Pancreas (tissue), 10 donors: ENCODE results near the gene DUOX2. TPM values are rescaled to one million over a fixed set of nuclear protein-coding genes. Genes with fewer than 3 reads are reported as not detected.

ENCODE experiments used
- ATAC-seq, 4 donors: fragments of 200-7000 bp; cut with Tn5 transposase; one replicate each; pipeline versions ENCODE4 v1.8.0 to v1.9.1; 2020; ENCODE audit warnings: mild to moderate bottlenecking in 4 of 4, moderate library complexity in 4 of 4
- DNase-seq, 6 donors: peaks; one replicate each; pipeline ENCODE4 v3.0.0-alpha.2; 2020
- FAIRE-seq: peaks from 2 replicates; lab custom pipeline; 2012; peaks lifted over from hg19 to GRCh38; lab: Jason Lieb, UNC
- H3K27ac ChIP-seq, 4 donors: fragments of 200-600 bp; sonication (generic); 1 replicate in 3 of 4; 2 replicates in 1 of 4; pipeline versions ENCODE4 v1.5.0 to v1.8.0; 2020
- H3K27me3 ChIP-seq, 4 donors: fragments of 200-600 bp; one replicate each; pipeline ENCODE4 v1.8.0; 2021
- H3K36me3 ChIP-seq, 3 donors: fragments of 200-600 bp; sonication (generic) in 1 of 3; one replicate each; pipeline versions ENCODE4 v1.5.0 to v1.8.0; 2020 to 2021
- H3K4me1 ChIP-seq, 3 donors: fragments of 200-600 bp; one replicate each; pipeline ENCODE4 v1.8.0; 2021
- H3K4me3 ChIP-seq, 4 donors: fragments of 200-600 bp; sonication (generic) in 2 of 4; one replicate each; pipeline versions ENCODE4 v1.5.0 to v1.8.0; 2020 to 2021
- H3K9me3 ChIP-seq, 4 donors: fragments of 200-600 bp; one replicate each; pipeline ENCODE4 v1.8.0; 2021
- WGBS, 2 donors: extraction: QIAGEN DNeasy Blood & Tissue Kit; methylation state at CpG; one replicate each; pipeline ENCODE4 v1.1.7; 2013; 5-methylcytosine and 5-hydroxymethylcytosine counted together
- intact Hi-C, 3 donors: fragments of 100-400 bp; cut with DNase I; formaldehyde crosslinking; loops; one replicate each; pipeline versions ENCODE4 v1.11.1 to v1.14.2; 2022
- polyA plus RNA-seq, 2 donors: library from polyadenylated mRNA; stranded (reverse); fragments of 200-250 nt; gene quantifications; one replicate each; pipeline ENCODE4 v1.2.3, GENCODE V29; 2013
- total RNA-seq, 6 donors: library from RNA; stranded (reverse); fragmentation: NEBNext Ultra II Directional in 4 of 6; extraction: Animal tissue kit (Norgen Biotek cat#: 25700) in 4 of 6; gene quantifications; one replicate each; pipeline versions ENCODE4 v1.2.1 to v1.2.4, GENCODE V29; 2021 to 2023
- TF ChIP-seq, protein P1 (sequence below), 4 donors: fragments of 200-600 bp; sonication (generic) in 3 of 4; IDR thresholded peaks; one replicate each; pipeline versions ENCODE4 v1.5.0 to v1.8.0; 2021; ENCODE audit warnings: antibody characterized with exemption in 4 of 4
- donor health status: healthy with polysubstance abuse.
- donor health status: DM: no; HTN: no; CAD: no; lungs with moderate emphysema.
- donor health status: DM: no; HTN: no; CAD: no.
- donor health status: control.
- donor health status: control.
- donor health status: Bipolar disorder and iron deficiency.
- donor health status: DM: yes; HTN: yes; CAD: no.
- donor health status: DM: no; HTN: no; CAD: no.
- donor health status: DM: no; HTN: no; CAD: no.
- donor health status: DM: yes; HTN: yes; CAD: no.

The DUOX2 gene
- total and polyA plus RNA-seq, 8 donors: 0.15 to 32.2 (median 0.87) TPM

DNA sequence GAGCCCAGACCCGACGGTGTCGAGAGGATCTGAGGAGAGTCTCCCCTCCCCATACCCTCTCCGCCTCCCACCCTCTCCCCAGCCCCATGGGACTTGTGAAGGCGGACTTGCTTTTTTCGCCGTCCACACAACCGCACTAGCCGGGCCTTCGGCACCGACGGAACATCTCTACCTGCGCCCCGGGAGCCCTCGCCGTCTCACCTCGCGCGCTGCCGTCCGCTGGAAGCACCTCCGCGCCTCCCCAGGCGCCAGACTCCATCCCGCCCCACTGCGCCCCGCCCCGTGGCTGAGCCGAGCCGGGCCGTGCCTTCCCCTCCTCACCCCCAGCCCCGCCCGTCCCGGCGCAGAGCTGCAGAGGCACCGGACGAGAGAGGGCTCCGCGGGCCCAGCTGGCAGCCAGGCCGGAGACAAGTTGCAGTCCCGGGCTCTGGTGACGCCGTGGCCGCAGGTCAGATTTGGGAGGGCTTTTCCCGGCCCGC lies 15.7 kb upstream of the DUOX2 start, which contains the start of the genes DUOX1 and DUOXA1:
TSS of gene DUOX1 (plus strand) at position 344 of the 479 bp plus-strand sequence. CDS start 1,973 bp downstream, outside the sequence.
TSS of gene DUOXA1 (minus strand) at position 229 of the 479 bp plus-strand sequence. CDS start 6,865 bp downstream, outside the sequence.
- ATAC-seq: peak; percentile 33 to 61 (median 56)
- 23 to 29% methylated on average over 46 of the region's 46 CpGs for WGBS, 2 donors
- H3K9me3 ChIP-seq: no peaks in the 10 kb centered on the region
- H3K27ac ChIP-seq: no peak within 1 kb of the TSS
- FAIRE-seq: no peak
- H3K4me3 ChIP-seq: peak within 1 kb of the TSS in 1 of 4 donors; percentile 11
- H3K4me1 ChIP-seq: no peaks in the 10 kb centered on the region
- intact Hi-C loops: no loop called here
- TF ChIP-seq, protein P1, sequence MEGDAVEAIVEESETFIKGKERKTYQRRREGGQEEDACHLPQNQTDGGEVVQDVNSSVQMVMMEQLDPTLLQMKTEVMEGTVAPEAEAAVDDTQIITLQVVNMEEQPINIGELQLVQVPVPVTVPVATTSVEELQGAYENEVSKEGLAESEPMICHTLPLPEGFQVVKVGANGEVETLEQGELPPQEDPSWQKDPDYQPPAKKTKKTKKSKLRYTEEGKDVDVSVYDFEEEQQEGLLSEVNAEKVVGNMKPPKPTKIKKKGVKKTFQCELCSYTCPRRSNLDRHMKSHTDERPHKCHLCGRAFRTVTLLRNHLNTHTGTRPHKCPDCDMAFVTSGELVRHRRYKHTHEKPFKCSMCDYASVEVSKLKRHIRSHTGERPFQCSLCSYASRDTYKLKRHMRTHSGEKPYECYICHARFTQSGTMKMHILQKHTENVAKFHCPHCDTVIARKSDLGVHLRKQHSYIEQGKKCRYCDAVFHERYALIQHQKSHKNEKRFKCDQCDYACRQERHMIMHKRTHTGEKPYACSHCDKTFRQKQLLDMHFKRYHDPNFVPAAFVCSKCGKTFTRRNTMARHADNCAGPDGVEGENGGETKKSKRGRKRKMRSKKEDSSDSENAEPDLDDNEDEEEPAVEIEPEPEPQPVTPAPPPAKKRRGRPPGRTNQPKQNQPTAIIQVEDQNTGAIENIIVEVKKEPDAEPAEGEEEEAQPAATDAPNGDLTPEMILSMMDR (IDR thresholded peaks at IDR 0.05): no peak
- H3K36me3 ChIP-seq: no peaks in the 10 kb centered on the region
- peaks cover 0 to 7% (median 2%) of the 10 kb centered on the region in 4 donors for H3K27me3 ChIP-seq
- peak in 2 of 6 donors; percentile 10 to 63 for DNase-seq

DNA sequence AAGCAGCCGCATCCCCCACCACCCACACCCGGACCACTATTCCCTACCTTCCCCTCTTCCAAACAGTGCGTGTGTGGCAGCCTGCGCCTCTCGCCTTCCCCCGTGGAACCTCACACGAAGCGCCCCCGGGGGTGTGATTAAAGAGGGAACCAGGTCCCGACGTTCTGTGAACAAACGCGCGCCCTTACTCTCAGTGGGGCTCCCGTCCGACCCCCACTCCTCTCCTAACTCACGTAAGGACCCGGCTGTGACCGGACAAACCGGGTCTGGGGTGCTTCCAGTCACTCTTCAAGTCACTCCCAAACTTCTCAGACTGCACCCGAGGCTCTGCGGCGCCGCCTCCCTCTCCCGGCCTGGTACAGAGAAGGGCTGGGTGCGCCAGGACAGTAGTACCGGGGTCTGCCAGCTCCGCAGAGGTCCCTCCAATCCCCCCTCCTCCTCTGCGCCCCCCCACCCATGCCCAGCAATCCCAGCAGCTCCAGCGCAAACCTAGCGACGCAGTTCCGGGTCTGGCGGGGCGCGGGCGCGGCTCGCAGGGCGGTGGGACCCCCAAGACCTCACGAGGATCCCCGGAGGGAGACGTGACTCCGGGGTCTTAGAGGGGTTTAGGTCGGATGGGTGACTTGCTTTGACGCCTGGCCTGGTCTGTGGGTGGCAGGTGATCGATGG lies 15.1 kb upstream of the DUOX2 start:
- H3K27me3 ChIP-seq: peaks cover 0 to 7% (median 2%) of the 10 kb centered on the region in 4 donors
- no peak for FAIRE-seq
- no peaks in the 10 kb centered on the region for H3K36me3 ChIP-seq
- intact Hi-C loops: no loop called here
- peak in 1 of 4 donors; percentile 37 for ATAC-seq
- H3K9me3 ChIP-seq: no peaks in the 10 kb centered on the region
- TF ChIP-seq, protein P1 (IDR thresholded peaks at IDR 0.05): no peak
- peak overlapping the region in 1 of 4 donors; percentile 11 for H3K4me3 ChIP-seq
- peak in 1 of 6 donors; percentile 46 for DNase-seq
- no peak overlapping the region for H3K27ac ChIP-seq
- H3K4me1 ChIP-seq: no peaks in the 10 kb centered on the region
- 15 to 17% methylated on average over 40 to 47 of the region's 47 CpGs for WGBS, 2 donors

DNA sequence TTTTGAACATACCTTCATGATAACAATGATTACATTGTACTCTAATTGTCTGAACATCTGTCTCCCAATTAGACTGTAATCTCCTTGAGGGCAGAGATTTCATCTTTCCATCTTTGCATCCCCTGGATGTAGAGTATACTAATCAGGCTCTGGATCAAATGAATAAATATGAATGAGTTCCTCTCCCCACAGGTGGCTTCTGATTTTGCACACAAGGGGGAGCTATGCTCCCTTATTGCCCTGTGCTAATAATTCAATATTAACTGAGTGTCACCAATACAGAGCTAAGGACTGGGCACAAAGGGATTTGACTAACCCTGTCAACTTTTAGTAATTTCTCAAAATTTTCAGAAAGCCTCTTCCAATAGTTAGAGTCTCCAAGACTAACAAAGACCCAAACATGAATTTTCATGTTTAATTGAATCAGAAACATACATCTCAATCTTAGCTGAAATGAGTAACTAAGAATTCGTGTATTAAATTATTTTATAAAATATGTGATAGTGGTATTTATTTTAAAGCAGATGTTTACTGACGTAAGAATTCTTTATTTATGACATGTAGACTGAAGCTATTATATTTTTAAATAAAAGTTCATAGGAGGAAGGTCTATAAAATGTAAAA lies 12.7 kb upstream of the DUOX2 start:
- Histone ChIP-seq H3K4me3 (no peak overlapping the region), H3K4me1 (no peaks in the 10 kb centered on the region), H3K27ac (no peak overlapping the region), H3K27me3 (peaks cover 0 to 7% (median 2%) of the 10 kb centered on the region in 4 donors), H3K9me3 (no peaks in the 10 kb centered on the region), H3K36me3 (no peaks in the 10 kb centered on the region)
- intact Hi-C loops: no loop called here
- WGBS, 2 donors: 35 to 52% methylated on average over 2 of the region's 2 CpGs
- TF ChIP-seq, protein P1 (IDR thresholded peaks at IDR 0.05): peak in 3 of 4 donors; percentile 34 to 42 (median 40)
- ATAC-seq (peak in 3 of 4 donors; percentile 33 to 69 (median 66)), FAIRE-seq (no peak), DNase-seq (no peak)

DNA sequence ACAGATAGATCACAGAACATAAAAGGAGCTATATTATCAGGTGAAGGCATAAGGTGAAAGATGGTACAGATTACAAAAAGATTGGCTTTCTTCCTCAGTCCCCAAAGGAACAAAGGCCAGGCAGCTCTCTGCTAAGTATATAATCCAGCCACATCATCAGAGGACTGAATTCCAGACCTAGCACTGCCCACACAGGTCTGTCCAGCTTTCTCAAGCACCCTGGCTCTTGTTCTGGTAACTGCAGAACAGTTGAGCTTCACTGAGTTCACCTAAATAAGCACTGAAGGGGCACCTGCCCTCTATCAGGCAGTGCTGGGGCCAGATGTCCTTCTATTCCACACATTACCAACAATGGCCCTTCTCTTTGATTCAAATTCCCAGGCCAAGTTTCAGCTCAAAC lies 9.4 kb upstream of the DUOX2 start:
- no peaks in the 10 kb centered on the region for H3K9me3 ChIP-seq
- no peak overlapping the region for H3K4me3 ChIP-seq
- H3K27ac ChIP-seq: no peak overlapping the region
- TF ChIP-seq, protein P1 (IDR thresholded peaks at IDR 0.05): no peak
- intact Hi-C loops: no loop called here
- ATAC-seq: no peak
- no peaks in the 10 kb centered on the region for H3K36me3 ChIP-seq
- DNase-seq: no peak
- H3K27me3 ChIP-seq: peaks cover 0 to 7% (median 2%) of the 10 kb centered on the region in 4 donors
- no peaks in the 10 kb centered on the region for H3K4me1 ChIP-seq
- FAIRE-seq: no peak
